22Rv1 (cell line): ENCODE results near the gene MLST8.

Source experiments
- CTCF ChIP-seq: fragments of 450-650 bp; IDR thresholded peaks from 2 replicates; pipeline ENCODE4 v1.5.1; 2017; ENCODE audit warnings: mild to moderate bottlenecking
- ZFX ChIP-seq: fragments of 450-650 bp; IDR thresholded peaks from 2 replicates; pipeline ENCODE4 v1.6.1; 2017; ENCODE audit warnings: antibody characterized with exemption, borderline replicate concordance

- no peak for TF ChIP-seq CTCF
- TF ChIP-seq ZFX = no peak
These were observed 24.5 kb downstream of the MLST8 start for GRCh38 chr16:2229632-2230250.
